ENCODE results near the gene NELL1.

NELL1 gene

DNA sequence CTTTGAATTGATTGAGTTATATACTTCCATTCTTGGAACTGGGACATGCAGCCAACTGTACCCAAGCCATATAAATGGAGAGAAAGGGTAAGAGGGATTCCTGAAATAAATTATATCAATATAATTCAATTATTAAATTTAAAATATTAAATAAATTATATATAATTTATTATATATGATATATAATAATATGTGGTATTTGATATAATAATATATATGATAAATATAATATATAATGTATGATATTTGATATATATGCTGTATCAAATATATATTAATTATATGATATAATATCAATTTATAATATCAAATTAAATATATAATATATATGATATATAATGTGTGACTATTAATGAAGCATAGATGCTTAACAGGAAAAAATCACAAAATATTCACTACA is 677.0 kb downstream of the NELL1 start:
- H3K4me3 Mint-ChIP-seq = no peak overlapping the region
- H3K27ac Mint-ChIP-seq = no peak overlapping the region
- no peaks in the 10 kb centered on the region for H3K27me3 Mint-ChIP-seq
- peaks cover 5 to 12% of the 10 kb centered on the region in 2 donors for H3K9me3 Mint-ChIP-seq
- ATAC-seq (no peak), DNase-seq (no peak)
- no peaks in the 10 kb centered on the region for H3K4me1 Mint-ChIP-seq

DNA sequence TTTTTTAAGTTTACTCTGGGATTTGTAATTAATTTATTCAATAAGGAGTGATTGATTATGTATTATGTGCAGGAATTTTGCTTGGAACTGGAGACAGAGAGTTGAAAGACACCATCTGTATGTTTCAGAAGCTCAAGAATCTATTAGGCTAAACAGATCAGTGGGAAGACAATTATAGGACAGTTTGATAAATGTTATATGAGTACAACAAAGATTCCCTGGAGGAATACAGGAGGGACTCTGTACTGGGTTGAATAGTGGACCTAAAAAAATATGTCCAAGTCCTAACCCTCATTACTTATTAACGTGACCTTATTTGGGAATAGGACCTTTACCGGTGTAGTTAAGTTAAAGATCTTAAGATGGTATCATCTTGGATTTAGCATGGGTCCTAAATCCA is 681.2 kb downstream of the NELL1 start:
- H3K9me3 Mint-ChIP-seq = peaks cover 12% of the 10 kb centered on the region in 2 donors
- no peaks in the 10 kb centered on the region for H3K27me3 Mint-ChIP-seq
- no peak for ATAC-seq
- no peaks in the 10 kb centered on the region for H3K4me1 Mint-ChIP-seq
- H3K4me3 Mint-ChIP-seq = no peak overlapping the region
- no peak for DNase-seq
- no peak overlapping the region for H3K27ac Mint-ChIP-seq

DNA sequence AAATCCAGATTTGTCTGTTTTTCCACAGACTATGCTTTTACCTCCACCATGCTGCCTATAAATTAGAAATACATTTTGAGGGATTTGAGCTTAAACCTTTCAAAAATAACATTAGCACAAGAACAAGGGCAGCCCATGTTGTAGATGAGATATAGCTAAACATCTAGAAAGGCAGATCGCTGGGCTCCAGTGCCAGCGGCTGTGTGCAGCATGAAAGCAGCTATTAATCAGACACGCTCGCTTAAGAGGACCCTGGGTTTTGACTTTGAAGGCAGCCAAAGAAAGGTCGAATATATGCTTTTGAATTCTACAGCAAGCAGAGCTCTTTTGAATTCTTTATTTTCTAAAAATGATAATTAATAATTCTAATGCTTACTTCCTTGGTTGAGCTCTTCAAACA is 684.0 kb downstream of the NELL1 start:
- Mint-ChIP-seq H3K27me3 (no peaks in the 10 kb centered on the region), H3K4me1 (no peaks in the 10 kb centered on the region), H3K9me3 (peaks cover 12 to 27% of the 10 kb centered on the region in 2 donors), H3K27ac (no peak overlapping the region), H3K4me3 (no peak overlapping the region)
- no peak for DNase-seq
- no peak for ATAC-seq

DNA sequence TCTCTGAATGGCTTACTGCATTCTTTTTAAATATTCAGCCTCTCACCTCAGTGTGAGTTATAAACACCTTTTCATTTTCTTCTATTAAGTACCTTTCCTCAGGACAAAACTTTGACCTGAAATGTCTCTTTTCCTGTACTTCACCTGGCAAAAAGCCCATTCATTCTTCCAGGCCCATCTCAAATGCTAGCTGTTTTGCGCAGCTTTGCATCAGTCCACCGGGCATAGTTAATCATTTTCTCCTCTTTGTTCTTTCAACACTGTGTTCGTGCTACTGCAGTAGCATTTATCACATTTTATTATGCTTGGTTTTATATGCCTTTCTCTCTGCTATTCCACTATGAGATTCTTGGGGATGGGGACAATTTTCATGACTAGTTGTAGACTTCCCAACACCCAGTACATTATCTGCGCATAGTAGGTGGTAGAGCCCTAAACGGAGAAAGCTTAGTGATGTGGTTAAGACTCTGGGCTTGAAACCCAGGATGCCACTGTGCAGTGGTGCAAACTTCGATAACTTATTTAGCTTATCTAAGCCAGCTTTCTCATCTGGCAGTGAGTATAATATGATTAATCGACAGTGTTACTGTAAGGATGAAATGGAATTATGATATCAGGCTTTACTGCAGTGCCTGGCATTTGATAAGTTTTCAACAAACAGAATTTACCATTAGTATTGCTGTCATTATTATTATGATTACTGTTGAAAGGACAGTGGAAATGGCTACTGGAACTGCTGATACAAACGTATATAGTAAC is 695.7 kb downstream of the NELL1 start:
- no peaks in the 10 kb centered on the region for H3K4me1 Mint-ChIP-seq
- ATAC-seq (no peak), DNase-seq (no peak)
- H3K27ac Mint-ChIP-seq = no peak overlapping the region
- peaks cover under 1 to 16% of the 10 kb centered on the region in 2 donors for H3K9me3 Mint-ChIP-seq
- H3K27me3 Mint-ChIP-seq = no peaks in the 10 kb centered on the region
- H3K4me3 Mint-ChIP-seq = no peak overlapping the region

DNA sequence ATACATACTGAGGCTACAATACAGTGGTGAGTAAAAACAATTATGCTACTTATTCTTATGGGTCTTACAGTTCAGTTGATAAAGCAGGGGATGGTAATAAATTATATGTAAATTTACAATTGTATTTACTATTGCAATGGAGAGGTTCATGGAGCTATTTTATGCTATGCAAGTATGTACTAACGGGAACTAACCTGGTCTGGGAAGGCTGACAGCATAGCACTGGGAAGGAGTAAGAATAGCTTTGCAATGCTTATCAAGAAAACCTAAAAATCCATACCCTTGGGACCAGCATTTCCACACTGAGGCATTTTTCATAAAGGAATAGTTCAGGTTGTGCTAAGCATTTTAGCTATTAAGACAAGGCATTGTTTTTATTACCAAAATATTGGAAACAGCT is 700.6 kb downstream of the NELL1 start:
- H3K9me3 Mint-ChIP-seq = no peaks in the 10 kb centered on the region
- no peaks in the 10 kb centered on the region for H3K4me1 Mint-ChIP-seq
- H3K4me3 Mint-ChIP-seq = no peak overlapping the region
- no peak overlapping the region for H3K27ac Mint-ChIP-seq
- DNase-seq (no peak), ATAC-seq (no peak)
- no peaks in the 10 kb centered on the region for H3K27me3 Mint-ChIP-seq

DNA sequence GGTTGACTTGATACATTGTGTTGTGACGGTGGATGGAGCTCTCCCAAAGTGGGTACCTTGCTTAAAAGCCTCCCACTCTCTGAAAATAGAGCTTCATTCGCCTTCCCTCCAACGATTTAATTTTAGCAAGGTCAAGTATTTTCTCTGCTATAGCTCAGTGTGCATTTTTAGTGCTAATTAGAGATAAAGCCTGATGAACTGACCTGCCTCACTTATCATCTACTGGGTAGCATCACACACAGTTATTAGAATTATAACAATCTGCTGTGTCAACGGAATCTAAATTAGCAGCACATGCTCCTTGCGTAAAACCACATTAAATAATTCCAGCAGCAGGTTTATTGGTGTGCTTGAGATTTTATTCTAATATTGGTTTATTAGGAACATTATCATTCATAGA is 701.7 kb downstream of the NELL1 start:
- ATAC-seq = no peak
- no peak for DNase-seq
- no peaks in the 10 kb centered on the region for H3K27me3 Mint-ChIP-seq
- no peak overlapping the region for H3K4me3 Mint-ChIP-seq
- no peak overlapping the region for H3K27ac Mint-ChIP-seq
- no peaks in the 10 kb centered on the region for H3K4me1 Mint-ChIP-seq
- no peaks in the 10 kb centered on the region for H3K9me3 Mint-ChIP-seq

DNA sequence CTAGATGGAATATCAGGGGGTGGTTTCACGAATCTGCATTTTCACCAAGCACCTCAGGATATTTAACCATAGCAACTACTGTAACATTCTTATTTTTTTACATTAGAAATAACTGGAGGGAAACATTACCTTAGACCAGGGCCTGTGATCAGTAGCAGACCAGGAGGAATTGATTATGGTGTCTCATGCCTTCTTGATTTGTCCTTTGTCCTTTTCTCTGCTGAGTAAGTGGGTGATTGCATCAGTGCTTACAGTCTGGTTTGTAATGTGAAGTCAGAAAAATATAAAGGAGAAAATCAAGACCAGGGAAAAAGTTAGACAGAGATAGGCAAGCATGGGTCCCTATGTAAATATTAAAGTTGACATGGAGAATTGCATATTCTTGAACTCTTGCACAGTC is 703.3 kb downstream of the NELL1 start:
- Mint-ChIP-seq H3K9me3 (no peaks in the 10 kb centered on the region), H3K4me1 (no peaks in the 10 kb centered on the region), H3K4me3 (no peak overlapping the region), H3K27me3 (no peaks in the 10 kb centered on the region), H3K27ac (no peak overlapping the region)
- ATAC-seq (no peak), DNase-seq (no peak)

DNA sequence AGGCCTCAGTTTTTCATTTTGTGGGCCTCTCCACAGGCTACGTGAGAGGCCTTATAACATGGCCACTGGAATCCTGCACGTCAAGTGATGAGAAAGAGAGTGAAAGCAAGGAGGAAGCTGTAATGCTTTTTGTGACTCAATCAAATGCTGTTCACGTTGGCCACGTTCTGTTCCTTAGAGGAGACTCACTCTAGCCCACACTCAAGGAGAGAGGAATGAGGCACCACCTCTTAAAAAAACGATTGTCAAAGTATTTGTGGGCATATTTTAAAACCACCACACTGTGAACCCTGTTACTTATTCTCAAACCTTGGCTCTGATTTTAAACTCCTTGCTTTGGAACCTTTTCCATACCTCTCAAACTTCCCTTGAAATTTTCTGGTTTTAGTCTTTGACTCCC is 705.0 kb downstream of the NELL1 start:
- no peak for DNase-seq

DNA sequence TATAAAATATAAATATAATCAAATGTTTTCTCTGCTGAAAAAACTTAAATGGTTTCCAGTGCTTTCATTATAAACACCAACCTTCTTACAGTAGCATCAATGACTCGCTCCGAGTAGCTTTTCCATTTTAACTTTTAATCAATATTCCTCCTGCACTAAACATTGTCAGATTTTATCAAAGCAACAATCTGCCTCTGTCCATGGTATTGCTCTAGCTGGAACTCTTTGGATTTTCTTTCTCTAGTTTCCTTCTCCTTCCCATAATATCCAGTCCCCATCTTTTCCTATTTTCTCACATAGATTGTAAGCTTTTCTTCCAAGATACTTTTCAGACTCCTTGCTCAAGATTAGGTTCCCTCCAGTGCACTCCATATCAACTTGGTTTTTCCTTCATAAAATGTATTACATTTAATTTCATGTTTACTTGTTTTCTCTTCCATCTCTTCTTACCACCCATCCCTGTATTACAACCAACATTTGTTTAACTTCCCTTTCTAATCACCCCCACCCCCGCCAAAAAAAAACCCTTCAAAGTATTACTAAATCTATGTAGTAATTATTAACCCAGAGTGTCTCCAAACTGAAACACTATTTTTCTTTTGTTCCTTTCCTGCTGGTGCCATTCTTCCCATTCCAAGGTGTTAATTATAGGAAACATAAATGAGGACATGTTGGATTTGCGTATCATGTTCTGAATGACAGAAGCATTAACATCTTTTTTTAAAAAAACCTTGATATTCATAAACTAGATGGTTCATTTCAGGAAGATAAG is 716.5 kb downstream of the NELL1 start:
- Mint-ChIP-seq H3K27ac (no peak overlapping the region), H3K4me3 (no peak overlapping the region), H3K4me1 (no peaks in the 10 kb centered on the region), H3K9me3 (peaks cover 16 to 18% of the 10 kb centered on the region in 2 donors), H3K27me3 (no peaks in the 10 kb centered on the region)
- no peak for ATAC-seq
- no peak for DNase-seq

More for the DNA sequence above, 705.0 kb downstream of the NELL1 start:
- no peaks in the 10 kb centered on the region for H3K4me1 Mint-ChIP-seq
- H3K4me3 Mint-ChIP-seq = no peak overlapping the region
- H3K27me3 Mint-ChIP-seq = no peaks in the 10 kb centered on the region
- no peak for ATAC-seq
- no peaks in the 10 kb centered on the region for H3K9me3 Mint-ChIP-seq
- H3K27ac Mint-ChIP-seq = no peak overlapping the region

DNA sequence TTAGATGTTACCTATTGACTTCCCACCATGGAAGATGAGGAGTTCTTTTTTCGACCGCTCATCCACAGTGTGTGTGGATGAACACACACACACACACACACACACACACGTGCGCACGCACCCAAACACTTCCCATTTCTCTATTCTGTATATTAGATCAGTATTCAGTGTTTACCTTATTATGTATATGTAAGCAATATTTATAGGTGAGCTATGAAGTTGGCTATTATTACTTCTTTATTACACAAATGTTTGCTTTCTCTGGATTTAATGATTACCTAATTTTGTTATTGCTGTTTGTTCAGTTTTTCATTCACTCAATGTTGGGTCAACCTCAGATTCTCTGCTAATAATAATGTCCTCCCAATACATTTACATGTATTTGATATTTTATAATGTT is 721.0 kb downstream of the NELL1 start:
- H3K9me3 Mint-ChIP-seq = peaks cover 12 to 22% of the 10 kb centered on the region in 2 donors
- H3K4me1 Mint-ChIP-seq = no peaks in the 10 kb centered on the region
- no peak overlapping the region for H3K27ac Mint-ChIP-seq
- ATAC-seq (no peak), DNase-seq (no peak)
- H3K4me3 Mint-ChIP-seq = no peak overlapping the region
- H3K27me3 Mint-ChIP-seq = no peaks in the 10 kb centered on the region

DNA sequence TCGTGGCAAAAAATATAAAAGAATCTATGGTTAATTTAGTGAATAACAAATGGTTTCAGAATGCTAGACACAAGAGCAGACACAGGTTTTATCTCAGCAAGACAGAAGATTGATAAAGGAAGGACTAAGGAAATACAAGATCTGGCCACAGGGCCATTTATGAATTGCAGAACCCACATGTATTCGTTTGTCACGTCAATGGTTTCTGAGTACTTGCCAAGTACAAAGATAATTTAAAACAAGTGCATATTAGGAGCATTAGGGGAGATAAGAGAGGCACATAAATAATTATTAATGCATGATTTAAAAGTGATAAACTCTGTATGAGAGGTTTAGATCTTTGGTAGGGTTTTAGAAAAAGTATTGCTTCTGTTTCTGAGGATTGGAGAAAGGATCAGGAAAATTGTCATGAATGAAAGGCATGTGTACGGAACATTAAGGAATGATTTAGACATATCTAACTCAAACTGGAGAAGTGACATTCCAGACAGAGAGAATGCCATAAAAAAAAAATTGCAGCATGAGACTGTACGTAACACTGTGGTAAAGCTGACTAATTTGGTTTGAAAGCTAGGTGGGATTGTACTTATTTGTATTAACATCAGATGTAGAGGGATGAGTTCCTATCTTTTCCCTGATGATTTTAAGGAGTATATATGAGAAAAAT is 727.1 kb downstream of the NELL1 start:
- DNase-seq = no peak
- H3K9me3 Mint-ChIP-seq = peaks cover 0 to 20% of the 10 kb centered on the region in 2 donors
- H3K27ac Mint-ChIP-seq = no peak overlapping the region
- H3K4me3 Mint-ChIP-seq = no peak overlapping the region
- no peaks in the 10 kb centered on the region for H3K27me3 Mint-ChIP-seq
- no peaks in the 10 kb centered on the region for H3K4me1 Mint-ChIP-seq
- no peak for ATAC-seq

DNA sequence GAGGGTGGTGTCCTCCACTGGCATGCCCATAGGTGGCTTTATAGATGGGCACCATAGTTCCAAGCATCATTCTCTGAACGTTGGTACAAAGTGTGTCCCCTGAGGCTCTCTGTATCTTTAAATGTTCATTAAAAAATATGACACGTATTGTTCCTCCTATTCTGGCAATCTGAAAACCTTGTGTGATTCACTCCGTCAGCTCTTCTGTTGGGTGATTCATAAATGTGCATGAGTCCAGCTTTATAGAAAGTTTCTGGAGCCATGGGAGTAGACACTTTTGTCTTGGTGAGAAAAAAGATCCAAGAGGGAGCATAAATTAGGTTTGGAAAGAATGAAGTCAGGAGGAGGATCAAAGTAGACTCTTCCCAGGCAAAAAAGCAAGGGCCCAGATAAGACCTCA is 728.8 kb downstream of the NELL1 start:
- DNase-seq = no peak
- Mint-ChIP-seq H3K27me3 (no peaks in the 10 kb centered on the region), H3K4me3 (no peak overlapping the region), H3K4me1 (no peaks in the 10 kb centered on the region), H3K9me3 (peaks cover 0 to 18% of the 10 kb centered on the region in 2 donors), H3K27ac (no peak overlapping the region)
- ATAC-seq = no peak

DNA sequence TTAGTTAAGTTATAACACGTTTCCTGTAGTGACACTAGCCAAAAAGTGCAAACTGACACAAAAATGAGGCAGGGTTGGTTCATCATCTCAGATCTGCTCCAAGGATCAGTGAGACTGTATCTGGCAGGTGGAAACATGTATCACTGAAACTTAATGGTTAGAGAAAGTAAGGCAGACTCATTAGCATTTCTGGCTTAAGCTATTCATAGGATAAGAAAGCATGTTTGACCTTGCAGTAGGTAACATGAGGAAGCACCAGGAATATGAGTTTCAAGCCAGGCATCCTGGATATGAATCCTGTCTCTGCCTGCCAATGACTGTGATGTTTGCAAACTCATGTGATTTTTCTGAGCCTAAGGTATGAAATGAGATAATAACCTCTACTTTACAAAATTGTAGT is 732.1 kb downstream of the NELL1 start:
- Mint-ChIP-seq H3K27me3 (no peaks in the 10 kb centered on the region), H3K27ac (no peak overlapping the region), H3K4me1 (no peaks in the 10 kb centered on the region), H3K4me3 (no peak overlapping the region), H3K9me3 (peaks cover 0 to 6% of the 10 kb centered on the region in 2 donors)
- ATAC-seq (no peak), DNase-seq (no peak)

DNA sequence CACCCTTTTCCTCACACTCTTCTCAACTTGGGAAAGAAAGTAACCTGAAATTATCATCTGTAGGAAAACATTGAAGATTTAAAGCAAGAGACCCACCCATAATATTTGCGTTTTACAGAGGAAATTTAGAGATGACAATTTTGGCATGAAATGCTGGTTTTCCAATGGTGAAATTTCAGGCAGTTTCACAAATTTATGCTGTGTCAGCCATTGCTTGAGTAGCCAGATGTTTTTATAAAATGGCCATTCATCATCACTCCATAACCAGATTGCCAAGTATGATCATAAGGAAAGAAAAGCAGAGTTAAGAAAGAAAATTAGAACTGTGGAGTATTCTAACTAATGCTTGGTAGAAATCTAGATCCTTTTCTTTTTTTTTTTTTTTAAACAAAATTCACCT is 732.9 kb downstream of the NELL1 start:
- DNase-seq (no peak), ATAC-seq (no peak)
- Mint-ChIP-seq H3K9me3 (peaks cover 0 to 6% of the 10 kb centered on the region in 2 donors), H3K27ac (no peak overlapping the region), H3K4me3 (no peak overlapping the region), H3K4me1 (no peaks in the 10 kb centered on the region), H3K27me3 (no peaks in the 10 kb centered on the region)

DNA sequence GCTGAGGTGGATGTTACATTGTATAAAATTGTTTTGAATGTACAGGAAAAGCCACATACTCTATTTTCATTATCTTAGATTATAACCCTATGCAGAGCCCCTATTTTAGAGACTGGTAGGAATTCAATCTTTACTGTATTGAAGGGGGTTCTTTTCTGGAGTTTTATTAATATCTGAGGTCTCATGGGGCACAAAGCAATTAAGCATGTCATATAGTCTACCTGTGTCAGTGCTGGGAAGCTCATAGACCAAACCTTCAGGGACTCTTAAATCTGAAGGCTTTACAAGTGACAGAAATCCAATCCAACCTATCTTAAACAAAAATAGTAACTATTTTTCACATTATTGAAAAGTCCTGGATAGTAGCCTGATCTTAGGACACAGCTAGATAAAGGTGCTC is 733.7 kb downstream of the NELL1 start:
- Mint-ChIP-seq H3K9me3 (peaks cover 0 to 6% of the 10 kb centered on the region in 2 donors), H3K27me3 (no peaks in the 10 kb centered on the region), H3K4me3 (no peak overlapping the region), H3K4me1 (no peaks in the 10 kb centered on the region), H3K27ac (no peak overlapping the region)
- DNase-seq (no peak), ATAC-seq (no peak)

DNA sequence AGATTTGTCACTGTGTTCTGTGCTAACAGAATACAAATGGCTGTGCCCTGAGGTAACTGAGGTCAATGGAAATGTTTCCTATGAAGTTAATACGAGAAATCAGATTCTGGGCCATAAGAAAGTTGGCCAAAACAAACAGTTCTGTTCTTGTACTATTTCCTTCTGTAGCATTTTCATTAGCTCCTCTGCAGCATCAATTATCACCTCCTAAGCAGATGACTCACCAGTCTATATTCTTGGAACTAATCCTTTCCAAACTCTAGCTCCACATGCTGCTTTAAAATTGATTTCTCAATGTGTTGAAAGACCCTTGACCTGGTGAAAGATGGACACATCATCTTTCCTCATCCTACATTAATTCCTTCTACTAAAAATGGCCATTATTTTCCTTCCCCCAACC is 736.0 kb downstream of the NELL1 start:
- Mint-ChIP-seq H3K27me3 (no peaks in the 10 kb centered on the region), H3K9me3 (peaks cover 0 to 4% of the 10 kb centered on the region in 2 donors), H3K4me3 (no peak overlapping the region), H3K4me1 (no peaks in the 10 kb centered on the region), H3K27ac (no peak overlapping the region)
- DNase-seq (no peak), ATAC-seq (no peak)
